ENCODE data around the gene TRIO.

The TRIO gene

DNA sequence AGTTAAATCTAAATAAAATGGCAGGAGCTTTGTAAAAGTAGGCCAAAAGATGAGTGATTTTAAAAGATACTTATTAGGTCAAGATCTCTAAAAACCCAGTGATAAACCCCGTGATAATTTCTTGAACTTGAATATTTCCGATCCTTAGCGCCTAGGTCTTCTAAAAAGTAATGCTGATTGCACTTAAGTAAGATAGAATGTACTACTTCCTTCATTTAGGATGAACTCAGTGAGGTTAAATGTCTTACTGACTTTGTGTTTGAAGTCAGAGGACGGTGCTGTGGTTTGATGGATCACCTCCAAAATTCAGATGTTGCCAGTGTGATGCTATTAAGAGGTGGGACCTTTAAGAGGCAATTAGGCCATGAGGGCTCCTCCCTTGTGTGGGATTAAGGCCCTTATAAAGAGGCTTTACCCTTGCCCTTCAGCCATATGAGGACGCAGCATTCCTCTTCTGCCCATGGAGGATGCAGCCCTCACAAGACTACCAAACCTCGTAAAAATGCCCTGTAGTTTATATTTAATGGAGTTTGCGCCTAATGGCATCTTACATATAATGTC lies 130.1 kb downstream of the TRIO start:
- no peak for DNase-seq

DNA sequence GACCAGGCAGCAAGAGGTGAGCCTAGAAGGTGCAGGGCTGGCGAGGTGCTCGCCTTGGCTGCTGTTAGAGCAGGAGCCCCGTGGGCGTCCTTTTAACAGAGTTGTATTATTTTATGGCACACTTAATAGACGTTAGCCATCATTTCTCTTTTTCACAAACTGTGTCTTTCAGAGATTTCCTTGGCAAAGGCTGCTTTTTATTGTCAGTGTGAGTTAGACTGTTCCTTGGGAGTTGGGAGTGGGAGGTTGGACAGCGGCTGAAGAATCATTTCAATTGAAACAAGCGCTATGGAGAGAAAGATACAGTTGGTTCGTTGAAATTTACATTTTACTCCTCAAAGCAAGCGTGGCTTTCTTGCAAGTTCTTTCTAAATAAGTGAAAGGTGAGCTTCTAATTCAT lies 133.2 kb downstream of the TRIO start:
- no peak for DNase-seq

DNA sequence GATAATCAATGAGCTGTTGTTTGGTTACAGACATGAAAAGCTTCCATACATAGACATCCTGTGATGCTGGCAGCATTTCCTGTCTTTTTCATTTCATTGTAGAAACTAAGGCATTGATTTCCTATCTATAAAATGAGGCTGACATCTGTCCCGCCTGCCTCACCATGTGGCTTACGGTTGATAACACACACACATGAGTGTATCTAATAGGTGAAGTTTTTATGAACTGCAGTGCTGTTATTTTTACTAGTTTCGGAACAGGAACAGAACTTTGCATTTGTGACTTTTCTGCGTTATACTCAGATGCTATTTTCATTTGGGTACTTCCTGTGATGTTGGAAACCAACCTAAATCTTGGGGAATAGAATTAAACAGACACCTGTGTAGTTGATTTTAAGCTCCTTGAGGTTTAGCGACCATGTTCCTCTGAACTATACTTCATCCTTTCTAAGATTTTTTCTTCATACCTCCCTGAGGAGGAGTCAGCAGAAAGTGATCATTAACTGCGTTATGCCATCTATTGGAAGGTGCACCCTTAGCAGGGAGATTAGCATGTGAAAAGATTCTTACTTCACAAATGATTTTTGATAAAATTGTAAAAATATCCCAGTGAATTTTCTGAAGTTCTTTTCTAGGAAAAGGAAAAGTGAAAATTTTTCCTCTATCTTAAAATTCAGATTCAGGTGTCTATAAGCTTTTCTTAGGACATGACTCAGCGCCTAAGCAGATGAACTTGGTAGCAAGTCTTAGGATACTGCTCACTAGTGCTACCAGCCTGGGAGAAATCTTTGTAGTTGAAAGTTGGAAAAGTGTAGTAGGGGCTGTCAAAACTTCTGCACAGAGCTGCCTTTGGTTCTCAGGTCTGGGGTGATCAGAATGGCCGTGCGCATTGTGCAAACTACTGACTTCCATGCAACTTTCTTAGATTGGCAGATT lies 134.5 kb downstream of the TRIO start:
- DNase-seq = no peak

DNA sequence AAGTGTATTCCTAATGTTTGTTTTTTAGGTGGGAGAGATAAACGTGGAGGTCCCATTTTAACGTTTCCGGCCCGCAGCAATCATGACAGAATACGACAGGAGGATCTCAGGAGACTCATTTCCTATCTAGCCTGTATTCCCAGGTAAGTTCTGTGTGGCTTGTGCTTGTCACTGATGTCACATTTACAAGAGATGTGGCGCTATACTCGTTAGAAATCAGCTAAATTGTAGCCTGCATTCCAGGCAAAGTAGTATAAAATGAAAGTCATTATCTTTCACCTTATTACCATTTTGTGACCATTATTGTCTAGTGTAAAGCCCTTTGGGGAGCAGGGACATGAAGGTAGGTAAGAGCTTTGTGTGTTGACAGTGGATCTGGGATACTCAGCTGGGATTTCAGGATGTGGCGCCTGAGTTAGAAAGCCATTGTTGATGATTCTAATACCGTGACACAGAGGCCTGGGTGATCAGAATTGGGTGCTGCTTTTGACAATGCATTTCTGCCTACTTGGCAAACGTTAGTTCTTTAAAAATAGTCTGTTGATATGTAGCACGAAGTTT lies 137.2 kb downstream of the TRIO start:
- DNase-seq = no peak

DNA sequence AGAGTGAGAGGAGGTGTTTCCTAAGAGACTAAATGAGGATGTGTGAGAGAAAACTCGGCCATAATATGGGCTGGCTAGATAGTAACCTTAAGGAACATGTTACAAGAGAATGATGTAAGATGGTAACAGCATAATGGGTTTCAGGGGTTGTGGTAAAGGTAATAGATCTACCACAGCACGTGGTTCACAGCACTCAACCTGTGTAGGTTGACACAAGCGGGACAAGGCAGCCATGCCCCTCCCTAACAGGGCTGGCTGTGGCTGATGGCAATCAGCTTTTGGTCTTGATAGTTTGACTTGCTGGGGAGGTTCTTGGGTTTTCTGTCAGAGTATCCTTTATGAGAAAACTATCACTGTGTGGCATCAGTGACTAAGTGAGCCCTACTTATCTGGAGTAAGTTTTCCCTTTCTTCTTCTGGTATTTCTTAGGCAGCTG lies 138.6 kb downstream of the TRIO start:
- no peak for DNase-seq

DNA sequence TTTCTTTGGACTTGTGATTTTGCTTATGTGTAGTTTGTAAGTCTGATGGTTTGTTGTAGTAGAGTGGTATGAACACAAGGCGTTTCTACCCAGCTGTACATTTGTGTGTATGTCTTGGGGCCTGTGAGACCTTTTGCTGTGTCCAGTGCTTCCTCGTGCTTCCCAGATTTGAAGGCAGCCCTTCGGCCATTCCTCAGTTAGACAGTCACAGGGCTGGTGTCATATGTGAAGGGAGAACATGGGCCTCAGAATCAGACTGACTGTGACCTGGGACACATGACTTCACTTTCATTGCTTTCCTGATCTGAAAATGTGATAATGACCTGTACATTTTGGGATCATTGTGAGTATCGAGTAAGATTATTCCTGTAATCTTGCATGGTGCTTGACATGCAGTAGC lies 140.0 kb downstream of the TRIO start:
- DNase-seq = no peak

DNA sequence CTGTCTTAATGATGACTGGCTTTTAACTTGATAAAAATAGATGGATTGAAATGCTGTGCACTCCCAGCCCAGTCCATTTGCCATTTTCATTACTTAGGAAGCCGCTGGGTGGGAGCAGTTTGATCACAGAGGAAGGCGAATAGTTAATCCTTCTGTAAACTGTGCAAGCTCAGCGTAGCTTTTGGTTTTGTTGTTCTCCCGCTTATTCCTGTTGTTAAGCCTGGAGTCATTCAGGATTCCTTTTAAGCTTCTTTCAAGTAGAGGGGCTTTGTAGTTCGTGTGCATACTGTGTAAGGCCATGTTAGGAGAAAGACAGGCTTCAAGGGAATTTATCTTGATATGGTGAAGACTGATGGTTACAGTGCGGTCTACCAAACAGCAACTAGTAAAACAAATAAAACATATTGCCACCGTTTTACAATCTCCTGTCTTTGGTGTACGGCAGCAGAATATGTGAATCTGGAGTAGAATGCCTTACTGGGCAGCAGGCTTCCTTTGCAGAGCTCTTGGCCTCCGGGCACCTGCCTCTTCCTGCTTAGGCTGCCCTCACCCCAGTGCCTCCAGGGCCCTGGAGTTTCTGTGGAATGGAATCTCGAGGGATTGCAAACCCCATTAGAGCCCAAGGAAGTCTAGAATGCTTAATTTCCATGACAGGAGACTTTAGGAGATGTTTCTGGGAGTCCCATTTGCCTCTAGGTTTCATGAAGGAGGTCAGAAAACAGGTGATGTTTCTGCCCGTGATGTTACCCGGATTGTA lies 141.4 kb downstream of the TRIO start:
- DNase-seq = no peak

DNA sequence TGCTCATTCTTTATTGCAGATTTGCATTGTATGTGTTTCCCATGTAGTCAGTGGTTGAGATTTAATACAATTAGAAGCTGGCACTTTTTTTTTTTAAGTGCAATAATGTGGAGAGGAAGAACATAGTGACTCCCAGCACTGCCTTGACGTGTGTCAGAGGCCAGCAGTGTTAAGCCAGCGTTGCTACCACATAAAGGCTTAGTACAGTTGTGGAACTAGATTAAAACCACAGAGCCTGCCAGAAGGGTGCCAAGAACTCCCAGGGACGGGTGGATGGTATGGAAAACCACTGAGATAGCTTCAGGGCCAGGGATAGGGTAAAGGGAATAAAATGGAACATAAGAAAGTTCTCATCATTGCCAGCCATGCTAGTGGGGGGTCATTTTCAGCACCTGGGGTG lies 142.9 kb downstream of the TRIO start:
- no peak for DNase-seq

DNA sequence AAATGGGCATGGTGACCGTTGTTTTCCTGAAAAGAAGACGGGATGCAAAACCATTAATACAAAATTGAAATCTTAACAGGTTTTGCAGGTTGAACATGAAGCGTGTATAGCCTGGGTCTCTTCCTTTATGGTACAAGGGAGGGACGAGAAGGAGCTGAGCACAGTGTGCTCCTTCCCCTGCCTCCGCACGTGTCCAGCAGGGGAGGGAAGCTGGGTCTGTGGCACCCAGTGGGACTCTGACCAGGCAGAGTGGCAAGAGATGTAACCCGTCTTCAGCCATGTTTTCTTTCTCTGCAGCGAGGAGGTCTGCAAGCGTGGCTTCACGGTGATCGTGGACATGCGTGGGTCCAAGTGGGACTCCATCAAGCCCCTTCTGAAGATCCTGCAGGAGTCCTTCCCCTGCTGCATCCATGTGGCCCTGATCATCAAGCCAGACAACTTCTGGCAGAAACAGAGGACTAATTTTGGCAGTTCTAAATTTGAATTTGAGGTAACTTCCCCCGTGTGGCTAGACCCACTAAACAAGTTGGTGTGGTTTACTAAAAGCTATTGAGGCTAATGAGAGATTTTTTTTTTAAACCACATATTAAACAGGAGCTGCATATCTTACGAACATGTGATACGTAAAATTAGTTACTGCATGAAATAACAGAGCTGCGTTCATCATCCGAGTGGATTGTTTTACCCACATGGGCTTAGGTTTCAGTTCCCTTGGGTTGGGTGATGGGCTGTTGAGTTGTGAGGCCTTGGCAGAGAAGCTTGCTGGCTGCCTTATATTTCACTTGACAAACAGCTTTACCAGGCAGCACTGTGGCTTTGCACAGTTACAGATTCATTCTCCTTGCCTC lies 143.7 kb downstream of the TRIO start:
- DNase-seq = no peak

DNA sequence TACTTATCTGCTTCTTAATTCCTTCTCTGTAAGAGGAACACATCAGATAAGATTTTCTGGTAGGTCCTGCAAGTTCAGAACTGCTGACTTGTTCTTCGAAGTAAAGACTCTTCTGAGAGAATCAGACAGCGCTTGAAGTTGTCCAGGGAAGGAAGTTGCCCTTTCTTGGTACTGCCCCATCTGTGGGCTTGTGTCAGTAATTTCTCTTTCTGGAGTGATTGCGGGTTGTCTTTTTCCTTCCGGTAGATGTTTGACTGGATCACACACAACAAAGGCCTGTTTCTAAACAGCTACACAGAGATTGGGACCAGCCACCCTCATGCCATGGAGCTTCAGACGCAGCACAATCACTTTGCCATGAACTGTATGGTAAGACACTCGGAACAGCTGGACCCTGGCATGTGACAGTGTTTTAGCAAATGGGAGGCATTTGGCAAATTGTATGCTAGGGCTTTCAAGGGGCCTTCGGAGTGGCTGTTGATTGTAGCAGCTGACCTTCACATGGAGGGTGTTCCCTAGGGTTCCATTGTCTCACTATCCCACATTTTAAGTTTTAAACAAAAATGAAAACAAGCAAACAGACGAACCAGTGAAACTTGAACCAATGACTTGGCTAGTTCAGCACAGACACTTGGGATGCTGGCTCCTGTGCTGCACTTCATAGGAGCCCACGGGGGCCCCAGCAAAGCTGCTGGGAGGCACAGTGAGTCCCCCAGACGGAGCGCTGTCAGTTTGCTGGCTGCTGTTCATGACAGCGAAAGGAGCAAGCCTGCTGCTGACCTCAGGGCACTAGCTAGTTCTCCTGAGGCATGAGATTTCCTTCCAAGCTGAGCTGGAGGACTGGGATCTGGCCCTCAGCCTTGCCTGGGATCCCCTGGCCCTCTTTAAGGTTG lies 149.9 kb downstream of the TRIO start:
- no peak for DNase-seq

DNA sequence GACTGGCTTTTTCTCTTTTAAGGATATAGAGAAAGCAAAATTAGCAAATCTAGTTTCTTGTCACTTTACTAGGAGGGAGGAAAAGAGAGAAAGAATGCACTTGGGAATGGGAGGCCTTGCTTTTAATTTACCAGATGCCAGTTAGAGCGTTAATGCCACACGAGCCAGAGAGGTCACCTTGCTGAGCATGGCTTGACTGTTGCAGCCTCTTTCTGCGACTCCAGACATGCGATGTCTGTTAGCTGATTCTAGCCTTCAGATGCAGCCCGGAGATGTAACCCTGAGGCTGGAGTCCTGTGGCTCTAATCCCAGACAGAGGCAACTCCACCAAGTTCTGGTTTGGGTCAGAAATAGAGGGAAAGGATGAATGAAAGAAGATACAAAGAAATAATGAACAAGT lies 152.5 kb downstream of the TRIO start:
- DNase-seq = no peak

DNA sequence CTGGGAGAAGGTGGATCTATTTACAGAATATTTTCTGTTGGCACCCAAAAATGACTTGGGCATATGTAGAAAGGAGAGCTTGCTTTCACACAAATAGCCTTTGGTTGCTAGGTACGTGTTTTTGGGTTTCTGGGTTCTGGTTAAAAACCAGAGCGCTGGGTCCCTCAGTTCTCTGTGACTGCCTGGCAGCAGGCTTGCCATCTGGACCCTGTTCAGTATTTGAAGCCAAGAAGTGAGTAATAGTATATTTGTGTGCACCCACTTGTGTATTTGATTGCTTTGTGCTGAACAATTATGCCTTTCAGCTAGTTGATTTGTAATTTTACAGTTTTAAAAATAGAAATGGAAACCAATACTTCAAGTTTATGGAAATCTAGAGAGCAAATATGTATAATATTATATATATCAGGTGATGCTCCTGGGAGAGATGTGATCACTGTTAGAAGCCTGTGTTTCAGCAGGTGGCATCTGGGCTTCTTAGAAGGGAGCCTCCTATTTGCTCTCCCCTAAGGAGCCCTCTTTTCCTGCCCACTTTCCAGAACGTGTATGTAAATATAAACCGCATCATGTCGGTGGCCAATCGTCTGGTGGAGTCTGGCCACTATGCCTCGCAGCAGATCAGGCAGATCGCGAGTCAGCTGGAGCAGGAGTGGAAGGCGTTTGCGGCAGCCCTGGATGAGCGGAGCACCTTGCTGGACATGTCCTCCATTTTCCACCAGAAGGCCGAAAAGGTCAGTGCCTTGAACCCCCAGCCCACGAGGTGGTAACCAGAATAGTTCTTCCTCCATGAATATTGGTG lies 153.6 kb downstream of the TRIO start:
- DNase-seq = no peak

DNA sequence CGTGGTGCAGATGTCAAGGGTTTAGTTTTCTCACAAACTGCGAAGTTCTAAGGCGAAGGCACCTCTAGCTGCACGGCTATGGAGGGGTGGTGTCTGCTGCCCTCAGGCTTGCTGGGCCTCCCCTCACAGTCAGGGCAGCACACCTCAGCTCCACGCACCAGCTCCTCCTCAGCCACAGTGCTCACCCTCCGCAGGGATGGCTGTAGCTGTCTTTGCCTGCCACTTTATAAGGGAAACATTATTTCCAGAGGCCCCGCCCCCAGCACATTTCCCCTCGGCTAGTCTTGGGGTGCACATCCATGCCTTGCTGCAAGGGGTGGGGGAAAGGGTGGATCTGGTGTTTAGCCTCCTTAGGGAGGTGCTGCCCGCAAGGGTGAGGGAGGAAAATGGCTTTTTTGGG lies 154.6 kb downstream of the TRIO start:
- DNase-seq = no peak

DNA sequence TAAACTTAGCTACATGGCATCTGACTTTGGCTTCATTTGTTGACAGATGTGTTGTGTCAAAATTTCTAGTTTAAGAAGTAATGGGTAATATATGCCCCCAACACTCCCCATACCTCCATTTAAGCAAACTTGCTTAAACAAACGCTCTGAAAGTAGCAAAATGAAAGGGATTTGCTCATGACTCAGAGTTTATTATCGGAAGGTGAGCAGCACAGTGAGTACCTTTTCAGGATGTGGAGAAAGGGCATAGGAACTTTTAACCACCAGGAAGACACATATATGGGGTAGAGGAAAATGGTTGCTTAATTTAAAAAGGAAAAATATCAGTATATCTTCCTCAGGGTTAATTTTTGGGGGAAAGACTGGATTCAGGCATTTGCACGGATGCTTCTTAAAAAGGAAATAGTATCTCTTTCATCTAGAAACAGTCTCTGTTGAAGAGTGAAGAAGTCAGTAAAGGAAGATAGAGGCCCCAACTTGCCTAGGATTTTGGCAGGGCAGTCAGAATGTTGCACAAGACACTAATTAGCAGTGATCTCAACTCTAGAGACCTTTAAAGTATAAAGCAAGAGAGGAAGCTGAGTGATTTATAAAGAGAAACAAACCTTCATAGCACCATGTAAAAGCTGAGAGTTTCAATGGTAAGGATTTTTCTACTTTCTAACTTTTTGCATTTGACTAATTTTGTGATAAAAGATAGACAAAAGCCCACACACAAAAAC lies 155.1 kb downstream of the TRIO start:
- DNase-seq = no peak

DNA sequence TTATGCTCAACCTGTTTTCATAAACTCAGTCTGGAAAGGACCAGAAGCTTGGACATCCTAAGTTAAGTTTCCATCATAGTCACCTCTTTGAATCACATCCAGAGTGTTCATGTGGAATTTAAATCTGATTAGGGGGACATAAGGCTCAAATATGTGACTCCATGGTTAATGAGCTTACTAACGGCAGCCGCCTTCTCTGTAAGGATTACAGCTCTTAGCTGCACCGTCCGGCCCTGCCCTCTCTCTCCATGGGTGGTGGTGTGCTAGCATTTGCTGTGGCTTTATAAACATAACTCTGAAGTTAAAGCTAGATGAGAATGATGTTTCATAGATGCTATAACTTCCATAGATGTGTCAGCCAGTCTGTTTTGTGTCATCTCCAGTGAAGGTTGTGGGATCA lies 156.5 kb downstream of the TRIO start:
- no peak for DNase-seq

DNA sequence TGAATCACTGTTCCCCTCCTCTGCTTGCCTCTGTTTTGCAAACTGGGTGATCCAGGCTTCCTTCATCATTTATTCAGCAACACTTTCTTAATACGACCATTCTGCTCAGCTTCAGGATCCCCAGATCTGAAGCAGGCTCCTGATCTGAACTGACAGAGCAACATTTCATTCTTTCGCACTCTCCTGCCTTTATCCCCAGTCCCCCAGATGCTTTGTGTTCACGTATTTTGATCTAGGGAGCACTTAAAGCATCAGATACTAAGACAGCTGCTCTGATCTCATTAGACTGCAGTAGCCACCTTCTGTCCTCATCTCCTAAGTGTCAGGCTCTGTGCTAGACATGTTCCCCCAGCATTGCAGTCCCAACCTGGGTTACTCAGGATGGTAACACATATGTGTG lies 158.0 kb downstream of the TRIO start:
- no peak for DNase-seq

DNA sequence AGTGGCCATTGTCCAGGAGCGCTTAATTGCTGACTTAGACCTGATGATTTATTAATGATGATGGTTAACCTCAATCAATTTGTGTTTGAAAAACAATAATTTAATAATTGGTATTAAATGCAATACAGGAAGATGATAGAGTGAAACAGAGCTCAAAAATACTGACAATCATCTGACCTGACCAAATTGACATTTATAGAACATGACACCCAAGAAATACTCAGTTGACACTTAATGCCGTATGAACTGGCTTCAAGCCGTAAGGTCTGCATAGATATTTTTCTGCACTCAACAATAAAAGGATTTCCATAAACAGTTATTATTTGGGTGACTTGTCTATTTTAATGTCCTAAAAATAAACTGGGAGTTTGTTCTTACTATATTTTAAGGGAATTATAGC lies 159.2 kb downstream of the TRIO start:
- no peak for DNase-seq

DNA sequence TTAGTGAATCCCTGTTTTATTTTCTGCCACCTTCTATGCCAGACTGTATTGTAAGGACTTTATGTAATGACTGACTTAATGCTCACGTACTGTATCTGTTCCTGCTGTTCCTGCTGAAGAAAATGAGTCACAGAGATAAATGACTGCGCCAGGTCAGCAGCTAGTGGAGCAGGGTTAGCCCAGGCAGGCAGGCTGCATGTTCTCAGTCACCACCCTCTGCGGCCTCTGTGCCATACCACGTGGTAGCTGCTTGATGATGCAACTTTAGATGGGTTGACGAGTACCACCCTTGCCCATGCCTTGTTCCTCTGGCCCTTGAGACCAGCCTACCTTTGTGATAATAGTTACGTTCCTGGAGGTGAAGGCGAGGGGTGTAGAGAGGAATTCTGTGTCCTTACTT lies 161.9 kb downstream of the TRIO start:
- DNase-seq = no peak

DNA sequence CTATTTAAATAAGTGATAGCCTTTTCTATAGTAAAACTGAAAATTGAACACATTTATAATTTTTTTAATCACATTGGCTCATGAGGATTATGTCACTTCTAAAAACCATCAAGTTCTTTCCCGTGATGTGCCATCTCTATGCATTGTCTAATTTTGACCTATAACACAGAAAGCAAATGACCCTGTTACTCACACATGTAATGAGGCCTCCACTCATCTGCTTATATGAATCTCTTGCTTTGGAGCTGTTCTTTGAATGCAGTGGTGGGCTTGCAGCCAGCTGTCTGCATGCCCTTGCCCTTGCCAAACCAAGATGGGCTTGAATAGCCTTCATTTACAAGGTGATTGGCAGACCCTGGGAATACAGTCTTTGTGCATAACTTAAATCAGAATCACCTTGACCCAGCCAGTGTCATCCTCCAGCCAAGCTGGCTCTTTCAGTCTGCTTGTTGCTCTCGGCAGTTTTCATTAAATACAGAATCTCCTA lies 163.2 kb downstream of the TRIO start:
- DNase-seq = no peak

Measured in activated CD8-positive, alpha-beta memory T cell treated with anti-CD3 and anti-CD28 coated beads, Interleukin-2, amount 50 U/mL, for 4 hours (primary cell).